Measurements from ENCODE around the gene GPRC5C.

GPRC5C gene

DNA sequence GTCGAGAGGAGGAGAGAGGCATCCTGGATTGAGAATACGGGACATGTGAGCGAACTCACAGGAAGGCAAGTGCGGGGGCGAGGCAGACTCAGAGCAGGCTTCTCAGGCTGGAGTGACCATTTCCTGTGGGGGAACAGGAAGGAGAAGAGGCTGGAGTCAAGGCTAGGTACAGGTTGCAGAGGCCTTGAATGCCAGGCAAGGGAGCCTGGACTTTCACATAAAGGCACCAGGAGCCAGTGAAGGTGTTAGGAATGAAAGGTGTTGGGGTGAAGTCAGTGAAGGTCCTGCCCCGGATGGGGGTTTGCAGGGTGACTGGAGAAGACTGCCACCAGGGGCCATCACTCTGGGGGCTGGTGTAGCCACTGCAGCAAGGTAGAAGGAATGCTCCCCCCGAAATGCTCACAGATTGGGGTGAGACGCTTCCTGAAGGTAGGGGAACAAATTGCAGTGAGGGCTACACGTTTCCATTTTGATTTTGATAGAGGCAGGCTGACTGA is 5.3 kb upstream of the GPRC5C start:
- no peak for ATAC-seq
- no peak for TF ChIP-seq CSDC2 (CRISPR knock-in tag; IDR thresholded peaks at IDR 0.05)

- no peak for TF ChIP-seq ISL1 (CRISPR knock-in tag; IDR thresholded peaks at IDR 0.05)
- TF ChIP-seq ESRRG (CRISPR knock-in tag; IDR thresholded peaks at IDR 0.05), result no peak
- TF ChIP-seq BACH2 (CRISPR knock-in tag; IDR thresholded peaks at IDR 0.05; ENCODE audit: borderline replicate concordance), result no peak
- no peak for TF ChIP-seq GLIS3 (CRISPR knock-in tag; IDR thresholded peaks at IDR 0.05)
- no peak for TF ChIP-seq ARNTL (CRISPR knock-in tag; IDR thresholded peaks at IDR 0.05; ENCODE audit: borderline replicate concordance, low read depth)
- TF ChIP-seq TOX (CRISPR knock-in tag; IDR thresholded peaks at IDR 0.05; ENCODE audit: borderline replicate concordance), result no peak
- TF ChIP-seq, protein P1, sequence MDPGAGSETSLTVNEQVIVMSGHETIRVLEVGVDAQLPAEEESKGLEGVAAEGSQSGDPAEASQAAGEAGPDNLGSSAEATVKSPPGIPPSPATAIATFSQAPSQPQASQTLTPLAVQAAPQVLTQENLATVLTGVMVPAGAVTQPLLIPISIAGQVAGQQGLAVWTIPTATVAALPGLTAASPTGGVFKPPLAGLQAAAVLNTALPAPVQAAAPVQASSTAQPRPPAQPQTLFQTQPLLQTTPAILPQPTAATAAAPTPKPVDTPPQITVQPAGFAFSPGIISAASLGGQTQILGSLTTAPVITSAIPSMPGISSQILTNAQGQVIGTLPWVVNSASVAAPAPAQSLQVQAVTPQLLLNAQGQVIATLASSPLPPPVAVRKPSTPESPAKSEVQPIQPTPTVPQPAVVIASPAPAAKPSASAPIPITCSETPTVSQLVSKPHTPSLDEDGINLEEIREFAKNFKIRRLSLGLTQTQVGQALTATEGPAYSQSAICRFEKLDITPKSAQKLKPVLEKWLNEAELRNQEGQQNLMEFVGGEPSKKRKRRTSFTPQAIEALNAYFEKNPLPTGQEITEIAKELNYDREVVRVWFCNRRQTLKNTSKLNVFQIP (CRISPR knock-in tag; IDR thresholded peaks at IDR 0.05; ENCODE audit: borderline replicate concordance, low read depth), result no peak
- TF ChIP-seq ZFP30 (CRISPR knock-in tag; IDR thresholded peaks at IDR 0.05), result no peak
- TF ChIP-seq OSR1 (CRISPR knock-in tag; IDR thresholded peaks at IDR 0.05), result no peak
- no peak for TF ChIP-seq TCF4 (CRISPR knock-in tag; IDR thresholded peaks at IDR 0.05; ENCODE audit: borderline replicate concordance)
- no peak for ATAC-seq
Observed at GRCh38 chr17:74427048-74427762, 4.7 kb upstream of the GPRC5C start.

DNA sequence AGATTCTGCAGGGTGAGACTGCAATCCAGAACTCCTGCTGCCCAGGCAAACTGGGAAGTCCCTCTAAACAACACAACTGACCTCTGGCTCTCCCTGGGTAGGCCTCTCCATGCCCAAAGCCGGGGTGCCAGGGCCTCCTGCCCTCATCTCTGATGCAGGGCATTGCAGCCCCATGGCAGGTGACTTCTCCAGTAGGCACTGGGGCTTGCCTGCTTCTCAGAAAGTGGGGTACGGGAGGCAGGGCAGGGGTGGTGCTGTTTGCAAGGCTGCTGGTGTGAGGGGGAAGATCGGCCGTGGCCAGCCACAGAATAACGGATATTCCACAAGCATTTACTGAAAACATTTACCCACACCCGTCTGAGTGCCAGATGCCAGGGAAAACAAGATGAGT is 4.1 kb upstream of the GPRC5C start:
- TF ChIP-seq GLIS3 (CRISPR knock-in tag; IDR thresholded peaks at IDR 0.05) (no peak), ZFP3 (CRISPR knock-in tag; IDR thresholded peaks at IDR 0.05) (no peak), ZNF565 (CRISPR knock-in tag; conservative IDR thresholded peaks at IDR 0.05; ENCODE audit: low read depth) (no peak), ZNF70 (CRISPR knock-in tag; IDR thresholded peaks at IDR 0.05) (no peak)
- ATAC-seq, result no peak

- no peak for ATAC-seq
Observed at GRCh38 chr17:74429604-74430384, 2.1 kb upstream of the GPRC5C start.

DNA sequence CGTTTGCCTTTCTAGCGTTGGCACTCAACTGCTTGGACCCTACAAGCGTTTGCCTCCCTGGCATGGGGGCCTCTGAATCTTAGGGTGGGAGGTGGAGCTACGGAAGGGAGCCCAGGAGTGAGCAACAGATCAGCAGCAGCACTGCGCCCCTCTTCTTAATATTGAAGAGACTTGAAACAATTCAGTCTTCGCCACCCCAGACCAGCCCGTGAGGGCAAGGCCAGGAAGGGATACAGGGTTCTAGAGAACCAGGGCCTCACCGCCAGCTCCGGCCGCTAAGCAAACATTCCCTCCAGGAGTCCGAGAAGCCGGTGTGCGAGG is 1.5 kb upstream of the GPRC5C start:
- ATAC-seq, result no peak
- TF ChIP-seq ARNTL (CRISPR knock-in tag; IDR thresholded peaks at IDR 0.05; ENCODE audit: borderline replicate concordance, low read depth), result no peak
- TF ChIP-seq, protein P2, sequence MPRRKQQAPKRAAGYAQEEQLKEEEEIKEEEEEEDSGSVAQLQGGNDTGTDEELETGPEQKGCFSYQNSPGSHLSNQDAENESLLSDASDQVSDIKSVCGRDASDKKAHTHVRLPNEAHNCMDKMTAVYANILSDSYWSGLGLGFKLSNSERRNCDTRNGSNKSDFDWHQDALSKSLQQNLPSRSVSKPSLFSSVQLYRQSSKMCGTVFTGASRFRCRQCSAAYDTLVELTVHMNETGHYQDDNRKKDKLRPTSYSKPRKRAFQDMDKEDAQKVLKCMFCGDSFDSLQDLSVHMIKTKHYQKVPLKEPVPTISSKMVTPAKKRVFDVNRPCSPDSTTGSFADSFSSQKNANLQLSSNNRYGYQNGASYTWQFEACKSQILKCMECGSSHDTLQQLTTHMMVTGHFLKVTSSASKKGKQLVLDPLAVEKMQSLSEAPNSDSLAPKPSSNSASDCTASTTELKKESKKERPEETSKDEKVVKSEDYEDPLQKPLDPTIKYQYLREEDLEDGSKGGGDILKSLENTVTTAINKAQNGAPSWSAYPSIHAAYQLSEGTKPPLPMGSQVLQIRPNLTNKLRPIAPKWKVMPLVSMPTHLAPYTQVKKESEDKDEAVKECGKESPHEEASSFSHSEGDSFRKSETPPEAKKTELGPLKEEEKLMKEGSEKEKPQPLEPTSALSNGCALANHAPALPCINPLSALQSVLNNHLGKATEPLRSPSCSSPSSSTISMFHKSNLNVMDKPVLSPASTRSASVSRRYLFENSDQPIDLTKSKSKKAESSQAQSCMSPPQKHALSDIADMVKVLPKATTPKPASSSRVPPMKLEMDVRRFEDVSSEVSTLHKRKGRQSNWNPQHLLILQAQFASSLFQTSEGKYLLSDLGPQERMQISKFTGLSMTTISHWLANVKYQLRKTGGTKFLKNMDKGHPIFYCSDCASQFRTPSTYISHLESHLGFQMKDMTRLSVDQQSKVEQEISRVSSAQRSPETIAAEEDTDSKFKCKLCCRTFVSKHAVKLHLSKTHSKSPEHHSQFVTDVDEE (CRISPR knock-in tag; IDR thresholded peaks at IDR 0.05), result no peak
- TF ChIP-seq, protein P1 (CRISPR knock-in tag; IDR thresholded peaks at IDR 0.05; ENCODE audit: borderline replicate concordance, low read depth), result no peak
- TF ChIP-seq ZNF565 (CRISPR knock-in tag; conservative IDR thresholded peaks at IDR 0.05; ENCODE audit: low read depth), result no peak

More at GRCh38 chr17:74429604-74430384, 2.1 kb upstream of the GPRC5C start:
- TF ChIP-seq, protein P3, sequence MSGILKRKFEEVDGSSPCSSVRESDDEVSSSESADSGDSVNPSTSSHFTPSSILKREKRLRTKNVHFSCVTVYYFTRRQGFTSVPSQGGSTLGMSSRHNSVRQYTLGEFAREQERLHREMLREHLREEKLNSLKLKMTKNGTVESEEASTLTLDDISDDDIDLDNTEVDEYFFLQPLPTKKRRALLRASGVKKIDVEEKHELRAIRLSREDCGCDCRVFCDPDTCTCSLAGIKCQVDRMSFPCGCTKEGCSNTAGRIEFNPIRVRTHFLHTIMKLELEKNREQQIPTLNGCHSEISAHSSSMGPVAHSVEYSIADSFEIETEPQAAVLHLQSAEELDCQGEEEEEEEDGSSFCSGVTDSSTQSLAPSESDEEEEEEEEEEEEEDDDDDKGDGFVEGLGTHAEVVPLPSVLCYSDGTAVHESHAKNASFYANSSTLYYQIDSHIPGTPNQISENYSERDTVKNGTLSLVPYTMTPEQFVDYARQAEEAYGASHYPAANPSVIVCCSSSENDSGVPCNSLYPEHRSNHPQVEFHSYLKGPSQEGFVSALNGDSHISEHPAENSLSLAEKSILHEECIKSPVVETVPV (CRISPR knock-in tag; IDR thresholded peaks at IDR 0.05), result no peak
- TF ChIP-seq ZC3H10 (CRISPR knock-in tag; IDR thresholded peaks at IDR 0.05), result no peak
- TF ChIP-seq PPARA (CRISPR knock-in tag; IDR thresholded peaks at IDR 0.05; ENCODE audit: borderline replicate concordance), result no peak
- TF ChIP-seq ESRRG (CRISPR knock-in tag; IDR thresholded peaks at IDR 0.05), result no peak
- TF ChIP-seq ARNTL (CRISPR knock-in tag; IDR thresholded peaks at IDR 0.05; ENCODE audit: borderline replicate concordance, low read depth), result no peak
- no peak for TF ChIP-seq SNAI2 (CRISPR knock-in tag; IDR thresholded peaks at IDR 0.05)
- no peak for TF ChIP-seq ISL1 (CRISPR knock-in tag; IDR thresholded peaks at IDR 0.05)
- no peak for TF ChIP-seq ZNF70 (CRISPR knock-in tag; IDR thresholded peaks at IDR 0.05)
- TF ChIP-seq CSDC2 (CRISPR knock-in tag; IDR thresholded peaks at IDR 0.05), result no peak
- no peak for TF ChIP-seq OSR1 (CRISPR knock-in tag; IDR thresholded peaks at IDR 0.05)

All from SK-N-SH treated with all-trans-retinoic acid at 6 μM for 48 hours (cell line).